OCI-M2 (cell line): Measurements from ENCODE around the gene SAE1.

Experiments
- DNase-seq: peaks from one replicate; lab custom pipeline; 2025; ENCODE audit not compliant: unreplicated experiment; lab: John Stamatoyannopoulos, UW

The SAE1 gene

DNA sequence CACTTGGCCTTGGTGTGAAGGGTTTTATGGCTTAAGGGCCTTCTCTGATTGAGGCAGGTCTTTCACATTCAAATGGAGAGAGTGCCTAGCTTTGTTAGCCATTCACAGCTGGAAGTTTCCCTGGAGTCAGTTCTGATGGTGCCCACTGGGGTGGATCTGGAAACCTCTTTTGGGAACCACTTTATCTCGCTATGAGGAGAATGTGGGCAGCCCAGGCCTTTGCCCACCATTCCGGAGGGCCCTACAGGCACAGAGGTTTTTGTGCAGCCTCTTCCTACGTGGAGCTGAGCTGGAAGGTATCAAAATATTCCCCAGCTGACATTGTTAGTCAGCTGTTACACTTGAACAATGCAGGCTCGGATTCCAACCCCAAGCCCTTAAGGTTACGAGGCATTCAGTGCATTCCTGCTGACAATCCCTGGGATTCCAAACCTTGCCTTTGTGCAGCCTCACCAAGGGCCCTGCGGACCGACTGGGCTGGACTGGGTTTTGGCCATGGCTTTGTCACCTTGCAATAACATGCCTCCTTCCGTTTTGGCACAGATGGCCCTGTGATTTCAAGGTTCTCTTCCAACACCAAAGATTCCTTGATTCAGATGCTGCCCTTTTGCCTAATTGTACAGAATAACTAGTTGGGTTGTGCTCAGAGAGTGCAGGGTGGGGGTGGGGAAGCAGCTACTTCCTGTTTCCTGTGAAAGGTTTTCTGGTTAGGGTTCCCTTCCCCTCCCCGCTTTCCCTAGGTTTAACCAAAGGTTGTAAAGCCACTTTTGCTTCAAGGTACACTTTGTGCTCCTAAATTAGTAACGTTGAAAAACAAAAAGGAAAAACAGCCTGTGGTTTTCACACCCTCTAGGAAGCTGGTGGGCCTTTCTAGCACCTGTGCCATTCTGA is 27.0 kb downstream of the SAE1 start:
- DNase-seq: no peak

DNA sequence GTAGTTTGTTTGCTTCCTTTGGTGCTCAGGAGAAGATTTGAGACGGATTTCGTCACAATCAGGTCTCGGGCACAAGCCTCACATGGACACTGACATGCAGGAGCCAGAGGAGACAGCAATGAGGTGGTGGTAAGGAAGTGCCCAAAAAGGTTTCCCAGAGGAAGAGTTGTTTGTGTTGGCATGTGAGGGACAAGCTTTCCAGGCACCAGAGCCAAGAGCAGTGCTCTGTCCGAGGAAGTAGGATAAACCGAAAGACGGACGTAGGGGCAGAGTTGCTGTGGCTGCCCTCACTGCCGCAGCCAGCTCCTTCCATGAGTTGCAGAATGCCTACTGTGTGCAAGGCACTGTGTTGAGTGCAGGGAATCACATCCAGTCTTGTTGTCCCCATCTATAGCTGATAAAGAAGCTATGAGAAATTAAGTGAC is 27.7 kb downstream of the SAE1 start:
- no peak for DNase-seq

DNA sequence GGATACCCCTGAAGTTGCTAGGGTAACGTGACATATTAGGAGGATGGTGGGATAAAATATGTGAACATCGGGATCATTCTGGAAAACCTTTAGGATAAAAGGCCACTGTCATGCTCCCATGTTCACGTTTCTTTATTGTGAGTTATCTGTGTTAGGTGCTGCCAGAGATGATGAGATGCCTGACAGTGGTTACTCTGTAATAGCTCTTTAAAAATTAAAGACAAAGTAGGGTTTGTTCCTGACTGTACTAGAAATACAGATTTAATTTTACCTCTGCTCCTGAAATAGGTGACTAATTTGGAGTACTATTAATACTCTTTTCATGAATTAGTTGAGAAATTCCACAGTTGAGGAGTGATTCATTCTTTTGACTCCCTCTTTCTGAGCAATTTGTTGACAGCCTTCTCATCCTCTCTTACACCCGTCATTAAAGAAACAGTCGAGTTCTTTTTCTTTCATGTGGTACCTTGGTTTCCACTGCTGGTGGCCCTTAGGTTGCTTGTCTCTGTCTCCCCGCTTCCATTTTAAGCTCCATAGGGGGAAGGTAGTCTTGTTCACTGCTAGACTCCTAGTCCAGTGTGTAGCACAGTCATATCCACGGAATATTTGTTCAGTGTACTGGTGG is 28.4 kb downstream of the SAE1 start:
- DNase-seq: no peak

DNA sequence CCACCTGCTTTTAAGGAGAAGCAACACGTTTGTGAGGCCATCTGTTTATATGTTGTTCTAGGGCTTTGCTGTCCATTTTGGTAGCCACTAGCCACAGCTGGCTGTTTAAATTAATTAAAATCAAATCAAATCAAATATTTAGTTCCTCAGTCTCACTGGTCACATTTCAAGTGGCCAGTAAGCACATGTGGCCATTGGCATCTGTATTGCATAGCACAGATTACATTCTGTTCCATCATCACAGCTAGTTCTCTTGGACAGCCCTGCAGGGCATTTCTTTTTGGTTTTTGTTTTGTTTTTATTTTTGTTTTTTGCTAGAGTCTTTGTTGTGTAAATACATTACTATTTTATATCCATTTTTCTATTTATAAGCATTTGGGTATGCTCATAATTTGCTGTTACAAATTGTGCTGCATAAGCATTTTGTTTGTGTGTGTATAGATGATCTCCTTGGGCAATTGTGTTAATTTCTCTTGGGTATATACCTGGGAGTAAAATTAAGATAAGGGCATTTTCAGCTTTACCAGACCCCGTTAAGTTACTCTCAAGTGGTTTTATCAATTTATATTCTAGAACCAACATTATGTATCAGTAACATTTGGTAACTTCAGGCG is 31.3 kb downstream of the SAE1 start:
- DNase-seq: no peak

DNA sequence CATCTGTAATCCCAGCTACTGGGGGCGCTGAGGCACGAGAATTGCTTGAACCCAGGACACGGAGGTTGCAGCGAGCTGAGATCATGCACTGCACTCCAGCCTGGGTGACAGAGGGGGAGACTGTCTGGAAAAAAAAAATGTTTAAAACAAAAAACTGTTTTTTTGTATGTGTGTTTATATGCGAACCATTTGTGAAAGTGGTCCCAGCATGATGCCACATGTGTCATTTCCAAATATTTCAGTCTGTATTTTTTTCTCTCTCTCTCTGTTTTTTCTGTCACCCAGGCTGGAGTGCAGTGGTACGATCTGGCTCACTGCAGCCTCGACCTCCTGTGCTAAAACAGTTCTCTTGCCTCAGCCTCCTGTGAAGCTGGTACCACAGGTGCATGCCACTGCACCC is 37.4 kb downstream of the SAE1 start:
- no peak for DNase-seq

DNA sequence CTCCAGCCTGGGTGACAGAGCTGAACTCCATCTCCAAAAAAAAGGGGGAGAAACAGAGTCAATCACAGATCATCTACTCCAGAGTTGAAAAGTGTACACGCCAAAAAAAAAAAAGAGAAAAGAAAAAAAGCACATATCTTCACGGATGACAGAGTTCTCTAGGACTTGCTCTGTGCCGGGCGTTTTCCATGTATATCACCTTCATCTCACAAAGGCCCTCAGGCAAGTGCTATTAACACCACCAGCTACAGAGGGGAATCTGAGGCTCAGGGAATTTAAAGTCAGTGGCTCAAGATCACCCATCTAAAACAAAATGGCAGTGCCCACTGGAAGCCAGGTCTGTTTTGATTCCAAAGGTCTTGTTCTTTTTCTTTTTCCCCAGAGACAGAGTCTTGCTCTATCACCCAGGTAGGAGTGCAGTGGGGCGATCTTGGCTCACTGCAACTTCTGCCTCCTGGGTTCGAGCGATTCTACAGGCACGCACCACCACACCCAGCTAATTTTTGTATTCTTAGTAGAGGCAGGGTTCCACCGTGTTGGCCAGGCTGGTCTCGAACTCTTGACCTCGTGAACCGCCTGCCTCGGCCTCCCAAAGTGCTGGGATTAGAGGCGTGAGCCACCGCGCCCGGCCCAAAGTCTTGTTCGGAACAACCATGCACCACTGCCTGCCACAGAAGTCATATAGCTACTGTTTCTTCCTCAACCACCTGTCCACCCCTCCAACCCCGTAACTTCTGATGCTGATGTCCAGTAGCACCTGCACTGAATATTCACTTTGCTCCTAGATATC is 42.2 kb downstream of the SAE1 start:
- no peak for DNase-seq

DNA sequence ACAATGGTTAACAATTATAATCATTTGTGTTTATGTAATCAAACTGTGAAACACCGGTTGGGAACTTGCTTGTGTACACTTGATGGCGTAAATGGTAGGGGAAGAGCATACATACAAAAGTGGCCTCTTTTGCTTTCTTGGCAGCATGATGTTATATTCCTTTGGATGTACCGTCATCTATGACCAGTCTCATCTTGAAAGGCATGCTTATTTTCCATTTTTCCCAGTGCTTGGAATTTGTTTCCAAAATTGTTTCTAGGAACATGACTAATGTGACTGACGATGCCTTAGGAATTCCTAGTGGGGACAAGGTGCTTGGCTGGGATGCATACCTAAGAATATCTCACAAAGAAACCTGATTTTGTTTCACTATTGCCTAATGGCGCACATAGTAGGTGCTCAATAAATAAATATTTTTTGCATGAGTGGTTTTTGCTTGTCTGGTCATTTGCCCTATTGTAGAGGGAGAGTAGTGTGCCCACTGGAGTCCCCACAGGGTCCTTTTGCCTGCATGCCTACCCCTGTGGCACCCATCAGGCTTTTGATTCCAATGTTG is 45.5 kb downstream of the SAE1 start:
- no peak for DNase-seq

DNA sequence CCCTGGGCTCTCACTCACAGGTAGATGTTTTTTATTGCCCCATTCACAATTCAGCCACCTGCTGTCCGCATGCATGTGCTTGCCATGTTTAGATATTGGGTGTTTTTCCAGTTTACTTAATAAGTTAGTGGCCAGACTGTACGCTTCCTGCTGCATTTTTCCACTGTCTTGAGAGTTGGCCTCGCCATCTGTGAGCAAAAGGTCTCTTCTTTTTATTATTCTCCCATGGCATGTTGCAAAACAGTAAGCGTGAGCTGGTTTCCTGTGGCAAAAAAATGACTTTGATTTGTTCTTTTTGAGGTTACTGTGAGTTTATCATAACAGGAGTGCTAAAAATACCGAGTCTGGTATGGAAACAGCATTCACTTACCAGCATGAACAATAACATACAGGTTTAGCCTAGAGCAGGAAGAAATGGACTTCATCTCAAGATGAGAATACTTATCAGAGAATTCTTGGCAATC is 46.0 kb downstream of the SAE1 start:
- no peak for DNase-seq

DNA sequence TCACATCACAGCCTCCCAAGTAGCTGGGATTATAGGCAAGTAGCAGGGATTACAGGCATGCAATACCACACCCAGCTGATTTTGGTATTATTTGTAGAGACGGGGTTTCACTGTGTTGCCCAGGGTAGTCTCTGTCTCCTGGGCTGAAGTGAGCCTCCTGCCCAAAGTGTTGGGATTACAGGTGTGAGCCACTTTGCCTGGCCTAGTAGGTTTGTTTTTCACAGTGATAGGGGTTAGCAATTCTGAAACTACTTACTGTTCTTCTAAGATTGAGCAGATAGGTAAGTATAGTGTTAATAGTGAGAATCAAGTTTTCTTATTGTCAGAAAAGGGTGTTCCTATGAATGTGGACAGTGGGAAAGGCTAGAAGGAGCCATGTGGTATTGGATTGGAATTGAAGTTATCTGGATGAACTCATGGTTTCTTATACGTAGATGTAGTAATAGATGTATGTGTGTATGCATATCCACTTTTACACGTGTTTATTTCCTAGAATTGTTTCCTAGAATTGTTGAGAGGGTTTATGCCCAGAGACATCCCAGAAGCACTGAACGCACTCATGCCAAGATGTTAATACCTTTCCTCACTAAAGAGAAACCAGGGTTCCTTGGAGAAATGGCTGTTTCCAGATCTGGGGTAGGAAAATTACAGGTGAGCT is 49.1 kb downstream of the SAE1 start:
- DNase-seq: no peak

DNA sequence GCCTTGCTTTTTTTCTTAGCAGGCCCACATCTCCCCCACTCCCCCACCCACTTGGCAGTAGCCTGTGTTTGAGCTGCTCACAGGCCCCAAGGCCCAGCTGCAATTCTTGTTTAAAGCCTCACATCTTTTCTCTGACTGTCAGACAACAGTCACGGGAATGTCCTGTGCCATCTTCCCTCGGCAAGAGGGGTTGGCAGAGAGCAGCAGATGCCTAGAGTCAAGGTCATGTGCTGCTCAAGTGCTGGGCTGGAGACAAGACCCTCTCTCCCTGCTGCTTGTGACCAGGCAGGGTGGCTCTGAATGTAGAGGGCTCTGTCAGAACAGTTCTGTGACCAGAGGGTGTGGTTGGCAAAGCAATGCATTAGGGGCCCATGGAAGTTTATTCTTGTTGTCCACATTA is 53.0 kb downstream of the SAE1 start:
- DNase-seq: no peak

DNA sequence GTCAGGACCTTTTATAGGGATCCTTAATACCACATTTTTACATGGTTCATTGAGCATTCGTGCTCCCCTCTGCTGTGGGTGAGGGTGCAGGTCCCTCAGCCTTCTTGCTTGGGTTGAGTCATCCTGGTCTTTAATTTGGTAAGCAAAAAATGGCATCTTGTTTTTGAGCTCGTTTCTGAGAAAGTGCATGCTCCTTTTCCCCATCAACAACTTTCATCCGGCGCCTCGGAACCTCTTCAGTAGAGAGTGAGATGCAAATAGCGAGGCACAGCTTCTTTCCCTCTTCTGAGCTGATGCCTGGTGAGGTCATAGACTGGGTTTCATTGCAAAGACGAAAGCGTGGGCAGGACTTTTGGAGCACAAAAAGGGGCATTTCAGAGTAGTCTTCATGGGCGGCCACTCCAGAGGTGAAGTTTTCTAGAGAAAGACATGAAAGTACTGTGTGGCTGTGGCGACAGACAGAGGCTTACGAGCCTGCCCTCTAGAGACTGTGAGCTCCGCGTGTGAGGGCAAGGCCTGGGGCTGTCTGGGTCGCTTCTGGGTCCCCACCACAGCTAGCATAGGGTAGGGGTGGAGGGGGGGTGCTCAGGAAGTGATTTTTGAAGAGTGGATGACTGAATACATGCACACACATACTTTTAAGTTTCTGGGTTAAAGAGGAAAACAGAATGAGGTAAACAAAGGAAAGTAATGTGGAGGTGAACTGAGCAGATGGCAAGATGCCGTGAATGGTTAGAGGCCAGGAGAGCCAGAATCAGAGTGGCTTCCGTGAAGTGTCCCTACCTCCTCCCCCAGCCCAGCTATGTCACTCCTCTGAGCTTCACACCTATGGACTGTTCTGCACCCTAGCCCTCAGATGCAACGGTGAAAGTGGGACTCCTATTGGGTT is 56.1 kb downstream of the SAE1 start:
- DNase-seq: no peak

DNA sequence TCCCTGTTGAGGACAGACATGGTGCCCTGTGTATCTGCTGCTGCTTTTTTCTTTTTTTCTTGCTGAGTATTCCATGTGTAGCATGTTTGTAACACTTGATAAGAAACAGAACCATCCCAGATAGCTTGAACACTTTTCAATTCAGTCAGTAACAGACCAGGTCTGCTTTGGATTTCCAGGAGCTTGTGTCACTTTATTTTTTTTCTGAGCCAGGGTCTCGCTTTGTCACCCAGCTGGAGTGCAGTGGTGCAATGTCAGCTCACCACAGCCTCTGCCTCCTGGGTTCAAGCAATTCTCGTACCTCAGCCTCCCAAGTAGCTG is 56.7 kb downstream of the SAE1 start:
- no peak for DNase-seq

DNA sequence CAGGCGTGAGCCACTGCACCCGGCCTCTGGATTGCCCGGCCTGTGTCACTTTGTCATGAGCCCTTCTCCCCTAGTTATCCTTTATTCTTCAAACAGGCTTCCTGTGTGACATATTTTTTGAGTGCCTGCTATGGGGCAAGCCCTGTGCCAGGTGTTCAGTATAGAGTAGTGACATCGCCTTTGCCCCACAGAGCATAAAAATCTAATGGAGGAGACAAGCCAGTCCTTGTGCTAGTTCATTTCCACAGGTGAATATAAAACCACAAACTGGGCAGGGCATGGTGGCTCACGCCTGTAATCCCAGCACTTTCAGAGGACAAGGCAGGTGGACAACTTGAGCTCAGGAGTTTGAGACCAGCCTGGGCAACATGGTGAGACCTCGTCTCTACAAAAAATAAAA is 57.2 kb downstream of the SAE1 start:
- no peak for DNase-seq

DNA sequence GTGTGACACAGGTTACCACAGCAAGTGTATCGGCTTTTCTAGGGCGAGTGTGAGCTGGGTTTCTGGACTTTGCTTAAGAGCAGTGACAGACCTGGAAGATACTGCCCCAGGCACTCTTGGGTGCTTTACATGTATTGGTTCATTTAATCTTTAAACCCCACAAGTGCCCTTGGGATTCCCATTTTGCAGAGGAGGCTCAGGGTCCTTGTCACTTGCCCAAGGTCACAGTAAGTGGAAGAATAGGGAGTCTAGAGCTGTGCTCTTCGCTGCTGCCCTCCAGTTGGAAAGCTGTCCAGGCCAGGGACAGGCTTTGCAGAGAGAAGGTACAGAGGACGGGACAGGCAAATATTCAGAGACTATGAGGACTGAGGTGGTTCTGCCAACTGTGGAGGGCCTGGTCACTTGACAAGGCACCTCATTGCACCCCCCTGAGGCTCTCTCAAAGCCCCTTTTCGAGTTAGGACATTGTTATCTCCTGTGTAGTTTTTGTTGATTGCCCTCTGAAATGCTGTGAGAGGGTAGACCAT is 57.9 kb downstream of the SAE1 start:
- DNase-seq: no peak

DNA sequence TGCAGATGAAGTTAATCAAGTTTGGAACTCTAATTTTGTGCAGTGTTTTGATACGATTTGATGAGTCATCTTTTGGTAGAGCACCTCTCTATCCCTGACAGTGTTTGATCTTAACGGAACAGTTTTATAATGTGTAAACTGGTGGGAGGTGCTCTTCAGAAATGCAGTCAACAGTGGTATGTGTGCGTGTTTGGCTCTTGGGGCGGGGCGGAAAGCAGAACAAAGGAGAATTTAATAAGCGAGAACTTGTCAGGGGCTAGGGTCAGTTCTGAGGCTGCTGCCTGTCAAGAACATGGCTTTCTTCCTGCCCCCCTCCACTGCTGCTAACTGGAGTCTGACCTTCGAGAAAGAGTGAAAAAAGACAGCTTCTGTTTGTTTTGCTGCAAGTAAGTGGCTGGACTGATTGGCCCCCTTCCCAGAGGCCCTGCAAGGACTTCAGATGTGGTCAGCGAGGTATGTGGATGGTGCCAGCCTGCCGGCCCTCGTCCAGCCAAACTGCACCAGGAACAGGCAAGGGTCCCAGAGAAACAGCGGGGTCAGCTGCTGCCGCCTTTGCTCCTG is 59.6 kb downstream of the SAE1 start:
- no peak for DNase-seq

DNA sequence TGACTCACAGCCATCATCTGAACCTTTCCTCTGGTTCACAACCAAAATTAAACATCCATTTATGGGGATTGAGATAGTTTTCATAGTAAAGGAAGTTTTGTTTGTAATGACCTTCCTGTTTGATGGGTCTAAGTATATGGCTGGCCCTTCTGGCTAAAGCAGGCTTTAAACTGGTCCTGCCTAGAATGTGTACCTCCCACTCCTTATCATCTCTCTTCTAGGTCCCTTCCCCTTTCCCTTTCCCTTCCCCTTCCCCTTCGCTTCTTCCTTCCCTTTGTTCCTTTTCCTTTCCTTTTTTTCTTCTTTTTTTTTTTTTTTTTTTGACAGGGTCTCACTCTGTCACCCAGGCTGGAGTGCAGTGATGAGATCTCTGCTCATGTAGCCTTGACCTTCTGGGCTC is 64.8 kb downstream of the SAE1 start:
- DNase-seq: no peak

DNA sequence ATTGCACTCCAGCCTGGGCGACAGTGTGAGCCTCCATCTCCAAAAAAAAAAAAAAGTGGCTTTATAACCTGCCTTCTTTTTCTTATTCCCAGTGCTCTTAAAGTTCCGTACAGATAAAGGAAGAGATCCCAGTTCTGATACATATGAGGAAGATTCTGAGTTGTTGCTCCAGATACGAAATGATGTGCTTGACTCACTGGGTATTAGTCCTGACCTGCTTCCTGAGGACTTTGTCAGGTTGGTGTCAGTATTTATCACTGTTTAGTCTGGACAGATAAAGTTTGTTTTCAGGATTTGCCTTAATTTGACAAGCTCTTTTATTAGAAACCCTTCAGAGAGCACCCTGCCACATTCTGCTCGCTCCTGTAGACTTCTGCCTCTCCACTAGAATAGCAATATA is 66.5 kb downstream of the SAE1 start:
- no peak for DNase-seq

DNA sequence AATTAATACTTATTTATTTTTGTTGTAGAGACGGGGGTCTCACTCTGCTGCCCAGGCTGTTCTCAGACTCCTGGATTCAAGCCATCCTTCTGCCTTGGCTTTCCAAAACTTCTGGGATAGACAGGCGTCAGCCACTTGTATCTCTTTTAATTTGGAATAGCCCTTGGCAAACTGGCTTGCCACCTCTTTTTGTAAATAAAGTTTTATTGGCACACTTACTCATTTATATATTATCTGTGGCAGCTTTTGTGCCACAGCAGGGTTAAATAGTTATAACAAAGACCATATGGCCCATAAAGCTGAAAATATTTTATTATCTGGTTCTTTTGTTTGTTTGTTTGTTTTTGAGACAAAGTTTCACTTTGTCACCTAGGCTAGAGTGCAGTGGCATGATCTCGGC is 69.9 kb downstream of the SAE1 start:
- DNase-seq: no peak

DNA sequence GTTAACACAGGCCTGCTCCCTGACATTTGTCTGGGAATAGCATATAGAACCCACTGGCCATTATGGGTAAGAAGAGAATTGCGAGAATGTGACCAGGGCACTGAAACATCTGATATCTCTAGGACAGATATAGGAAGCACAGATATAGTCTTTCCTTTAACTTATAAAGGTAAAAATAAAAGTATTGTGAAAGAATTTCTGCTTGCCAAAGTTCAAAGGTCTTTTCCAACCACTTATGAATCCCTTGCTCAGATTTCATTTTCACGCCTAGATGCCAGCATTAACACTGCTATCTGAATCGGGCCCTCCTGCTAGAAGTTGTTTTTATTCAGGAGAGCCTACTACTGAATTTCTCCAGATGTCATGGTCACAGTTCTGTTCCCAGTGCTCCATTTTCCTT is 72.6 kb downstream of the SAE1 start:
- no peak for DNase-seq
